Urothelium cell line (cell line): ENCODE results near the gene CEP85.
"Not testable (repeated sequence)": the region's sequence is repeated elsewhere in the genome, so short reads cannot be mapped to it uniquely, and the experiment has no call there.

Source experiments
- DNase-seq: peaks from one replicate; pipeline ENCODE4 v3.0.0; 2011; ENCODE audit warnings: low spot score, mixed read lengths
- FAIRE-seq: peaks from 2 replicates; lab custom pipeline; 2011; peaks lifted over from hg19 to GRCh38; lab: Jason Lieb, UNC

CEP85 gene

DNA sequence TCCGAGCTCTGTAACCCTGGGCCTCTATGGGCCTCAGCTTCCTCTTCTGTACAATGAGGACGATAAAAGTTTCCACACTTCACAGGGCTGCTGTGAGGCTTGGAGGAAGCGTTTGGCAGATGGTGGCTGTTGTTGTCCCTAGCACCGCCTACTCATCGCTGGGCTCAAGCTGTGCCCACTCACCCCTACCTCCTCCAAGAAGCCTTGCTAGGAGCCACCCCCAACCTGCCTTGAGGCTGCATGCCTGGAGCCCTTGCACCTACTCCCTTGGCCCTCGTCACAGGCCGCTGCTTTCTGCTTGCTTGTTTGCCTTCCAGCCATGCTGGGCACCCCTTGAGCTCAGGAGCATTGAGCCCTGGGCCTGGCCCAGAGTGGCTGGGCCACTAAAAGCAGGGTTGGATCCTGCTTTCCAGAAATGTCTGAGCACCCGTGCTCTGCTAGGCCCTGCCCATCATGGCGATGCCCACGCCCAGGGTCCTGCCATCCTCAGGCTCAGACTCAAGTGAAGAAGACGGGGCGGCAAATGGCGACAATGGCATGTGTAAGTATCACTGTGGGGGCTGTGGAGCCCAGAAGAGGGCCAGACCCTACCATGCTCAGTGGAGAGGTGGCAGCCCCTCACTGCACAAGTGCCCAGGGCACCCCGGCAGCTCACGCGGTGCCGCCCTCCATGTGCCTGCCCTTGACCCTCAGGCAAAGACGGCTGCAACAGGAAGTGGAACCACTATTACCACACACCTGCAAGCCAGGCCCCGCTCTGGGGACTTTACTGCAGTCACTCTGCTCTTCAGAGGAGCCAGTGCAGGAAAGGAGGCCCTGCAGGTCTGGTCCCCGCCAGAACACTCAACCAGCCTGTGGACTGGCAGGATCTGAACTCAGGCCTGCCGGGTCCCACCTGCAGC, 55.4 kb downstream of the CEP85 start:
- FAIRE-seq (no peak), DNase-seq (no peak)

- no peak for DNase-seq
Observed at GRCh38 chr1:26290122-26290881, 56.3 kb downstream of the CEP85 start.

GRCh38 chr1:26290882-26291261, 56.9 kb downstream of the CEP85 start:
- DNase-seq (no peak), FAIRE-seq (no peak)

More at GRCh38 chr1:26290122-26290881, 56.3 kb downstream of the CEP85 start:
- no peak for FAIRE-seq

DNA sequence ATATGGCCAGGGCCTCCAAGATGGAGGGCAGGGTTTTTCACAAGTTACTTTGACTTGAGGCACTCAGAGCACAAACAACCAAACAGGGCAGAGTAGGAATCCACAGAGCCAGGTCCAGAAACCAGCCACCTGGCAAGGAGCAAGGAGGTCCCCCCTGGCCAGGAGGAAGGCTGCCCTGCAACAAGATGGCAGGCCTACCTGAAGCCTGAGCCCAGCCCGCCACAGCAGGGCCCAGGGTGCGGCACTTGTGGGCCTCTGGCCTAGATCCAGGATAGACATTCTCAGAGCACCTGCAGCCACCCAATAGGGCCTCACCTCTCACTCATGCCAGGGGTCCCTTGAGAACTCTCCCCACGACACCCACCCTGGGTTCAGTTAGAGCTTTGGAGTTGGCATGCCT, 57.4 kb downstream of the CEP85 start:
- FAIRE-seq (no peak), DNase-seq (no peak)

GRCh38 chr1:26291939-26292338, 57.9 kb downstream of the CEP85 start:
- FAIRE-seq (no peak), DNase-seq (no peak)

GRCh38 chr1:26292735-26293134, 58.7 kb downstream of the CEP85 start:
- DNase-seq, FAIRE-seq: not testable (repeated sequence)

- DNase-seq (no peak), FAIRE-seq (no peak)
Observed at GRCh38 chr1:26293911-26294463, 60.0 kb downstream of the CEP85 start.

DNA sequence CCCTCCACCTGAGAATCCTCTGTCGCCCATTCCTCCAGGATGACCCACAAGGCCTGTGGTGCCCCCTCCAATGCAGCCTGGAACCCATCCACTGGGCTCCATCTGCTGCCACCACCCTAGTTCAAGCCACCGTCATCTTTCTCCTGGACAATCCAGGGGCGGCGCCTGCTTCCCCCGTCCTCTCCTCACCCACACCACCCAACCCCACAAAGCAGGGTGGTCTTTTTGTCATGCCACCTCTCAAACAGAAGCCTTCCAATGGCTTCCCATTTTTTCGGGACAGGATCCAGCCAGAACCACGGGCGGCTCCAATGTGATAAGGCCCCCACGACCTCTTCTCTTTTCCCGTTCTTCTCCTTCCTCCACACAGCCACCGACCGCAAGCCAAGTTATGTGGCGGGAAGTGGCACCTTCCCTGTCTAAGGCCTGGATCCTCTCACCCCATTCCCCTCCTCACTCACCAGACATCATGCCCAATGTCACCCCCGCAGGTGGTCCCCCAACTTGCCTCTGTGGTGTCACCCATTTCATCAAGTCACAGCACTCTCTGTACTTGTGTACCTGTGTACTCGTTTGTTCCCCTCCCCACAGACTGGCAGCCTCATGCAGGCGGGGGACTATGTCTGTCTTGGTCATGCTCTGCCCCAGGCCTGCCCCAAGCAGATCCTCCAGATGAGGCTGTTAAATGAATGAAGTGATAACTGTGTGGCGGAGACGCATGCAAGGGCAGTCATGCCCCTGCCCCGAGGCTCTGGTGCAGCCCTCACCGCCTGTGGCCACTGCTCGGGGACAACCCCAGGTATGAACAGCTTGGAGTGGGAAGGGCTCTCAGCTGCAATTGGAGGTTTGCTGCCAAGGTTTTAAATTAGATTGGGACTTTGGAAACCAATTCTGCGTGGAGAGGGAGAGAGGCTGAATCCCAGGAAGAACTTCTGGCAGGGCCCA, 61.5 kb downstream of the CEP85 start:
- DNase-seq, result no peak
- no peak for FAIRE-seq

DNA sequence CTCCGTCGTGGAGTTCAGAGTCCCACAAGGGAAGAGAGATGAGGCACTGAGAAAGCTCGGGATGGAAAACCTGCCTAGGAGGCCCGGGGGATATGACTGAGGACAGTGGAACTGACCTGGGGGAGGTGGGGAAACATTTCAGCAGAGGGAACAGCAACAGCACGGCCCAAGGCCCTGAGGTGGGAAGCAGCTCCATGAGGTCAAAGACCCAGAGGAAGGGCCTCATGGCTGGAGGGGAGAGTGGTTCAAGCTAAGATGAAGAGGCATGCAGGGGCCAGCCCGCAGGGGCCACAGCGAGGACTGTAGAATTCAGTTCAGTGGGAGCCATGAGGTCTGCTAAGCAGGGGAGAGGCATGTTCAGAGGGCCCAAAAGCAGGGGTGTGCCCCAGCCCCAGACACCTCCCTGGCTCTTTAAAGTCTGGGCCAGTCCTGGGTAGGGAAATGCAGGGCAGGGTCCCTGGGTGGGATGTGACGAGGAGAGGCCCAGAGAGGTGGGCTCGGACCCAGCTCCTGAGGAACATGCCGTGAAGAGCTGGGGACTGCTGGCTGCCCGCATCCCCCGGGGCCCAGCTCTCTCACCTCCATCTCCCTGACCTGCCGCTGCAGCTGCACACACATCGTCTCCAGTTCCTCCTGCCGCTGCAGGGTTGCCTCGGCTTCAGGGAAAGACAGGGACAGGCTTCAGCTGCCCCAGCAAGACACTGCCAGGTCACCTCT, 62.5 kb downstream of the CEP85 start:
- FAIRE-seq, result no peak
- DNase-seq, result no peak

DNA sequence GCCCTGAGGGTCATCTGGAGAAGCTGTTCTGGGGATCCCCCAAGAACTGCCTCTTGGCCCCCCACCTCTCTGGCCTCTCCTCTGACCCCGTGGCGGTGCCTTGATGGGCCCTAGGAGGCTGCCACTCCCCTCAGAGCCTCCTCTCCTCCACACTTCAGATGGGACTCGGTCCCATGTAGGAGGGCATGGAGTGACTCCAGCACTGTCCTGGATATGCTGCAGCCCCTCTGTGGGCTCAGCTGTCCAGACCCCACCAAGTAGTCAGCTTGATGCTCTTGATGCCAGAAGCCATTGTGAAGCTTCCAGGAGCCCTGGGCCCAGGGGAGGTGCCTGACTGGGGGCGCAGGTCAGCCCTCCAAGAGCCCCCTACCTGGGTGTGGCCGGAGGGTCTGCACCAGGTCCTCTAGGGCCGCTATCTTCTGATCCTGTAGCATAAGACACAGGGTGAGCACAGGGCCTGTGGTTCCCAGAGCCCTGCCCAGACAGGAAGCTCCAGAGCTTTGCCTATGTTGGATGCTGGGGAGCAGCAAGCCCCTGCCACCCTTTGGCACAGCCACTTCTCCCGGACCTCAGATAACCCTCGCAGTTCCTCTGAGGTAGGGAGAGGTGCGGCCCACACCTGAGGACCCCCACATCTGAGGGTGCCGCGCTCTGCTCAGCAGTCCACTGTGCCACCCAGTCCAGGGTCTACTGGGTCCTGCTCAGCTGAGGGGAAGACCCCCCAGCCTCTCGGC, 63.2 kb downstream of the CEP85 start:
- no peak for FAIRE-seq
- no peak for DNase-seq

DNA sequence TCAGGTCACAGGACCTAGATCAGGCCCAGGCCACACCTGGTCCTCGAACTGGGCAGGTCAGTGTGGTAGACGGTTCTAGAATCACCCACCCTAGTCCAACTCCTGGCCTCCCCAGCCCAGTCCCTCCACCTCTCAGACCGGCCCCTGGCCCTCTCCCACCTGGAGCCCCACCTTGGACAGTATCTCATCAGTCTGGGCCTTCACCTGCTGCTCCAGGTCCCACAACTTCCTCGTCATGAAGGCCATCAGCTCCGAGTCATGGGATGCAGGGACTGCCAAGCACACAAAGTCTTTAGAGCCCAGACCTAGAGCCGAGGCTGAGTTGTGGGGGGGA, 63.8 kb downstream of the CEP85 start:
- no peak for DNase-seq

DNA sequence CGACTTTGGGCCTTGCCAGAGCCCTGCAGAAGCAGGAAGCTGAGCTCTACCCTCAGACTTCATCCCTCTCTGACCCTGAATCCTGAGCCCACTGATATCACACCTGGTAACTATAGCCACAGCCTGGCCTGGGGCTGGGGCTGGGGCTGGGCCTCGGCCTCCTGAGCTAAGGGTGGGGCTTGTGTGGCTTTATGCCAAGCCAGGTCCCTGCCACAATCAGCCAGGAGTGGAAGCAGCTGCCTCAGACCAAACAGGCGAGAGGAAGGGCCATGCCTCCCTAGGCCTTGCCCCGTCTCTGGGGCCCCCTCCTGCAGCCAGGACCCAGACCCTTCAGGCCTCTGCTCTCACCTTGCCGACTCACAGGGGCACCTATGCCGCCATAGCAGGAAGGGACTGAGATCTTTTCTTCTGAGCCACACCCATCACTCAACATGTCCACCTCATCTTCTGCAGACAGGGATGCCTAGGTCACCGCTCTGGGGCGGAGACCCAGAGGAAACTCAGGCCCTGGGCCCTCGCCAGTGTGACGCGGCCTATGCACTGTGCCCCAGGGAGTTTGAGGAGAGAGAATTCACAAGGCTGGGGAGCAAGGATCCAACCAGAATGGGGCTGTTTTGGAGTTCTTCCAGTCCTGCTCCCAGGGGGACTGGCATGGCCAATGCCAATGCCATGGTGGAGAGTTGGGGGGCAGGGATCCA, 66.7 kb downstream of the CEP85 start:
- FAIRE-seq (no peak), DNase-seq (no peak)

More for the DNA sequence above, 63.8 kb downstream of the CEP85 start:
- FAIRE-seq, result no peak

- FAIRE-seq (no peak), DNase-seq (peak; percentile 50)
Observed at GRCh38 chr1:26302733-26303405, 68.9 kb downstream of the CEP85 start.

DNA sequence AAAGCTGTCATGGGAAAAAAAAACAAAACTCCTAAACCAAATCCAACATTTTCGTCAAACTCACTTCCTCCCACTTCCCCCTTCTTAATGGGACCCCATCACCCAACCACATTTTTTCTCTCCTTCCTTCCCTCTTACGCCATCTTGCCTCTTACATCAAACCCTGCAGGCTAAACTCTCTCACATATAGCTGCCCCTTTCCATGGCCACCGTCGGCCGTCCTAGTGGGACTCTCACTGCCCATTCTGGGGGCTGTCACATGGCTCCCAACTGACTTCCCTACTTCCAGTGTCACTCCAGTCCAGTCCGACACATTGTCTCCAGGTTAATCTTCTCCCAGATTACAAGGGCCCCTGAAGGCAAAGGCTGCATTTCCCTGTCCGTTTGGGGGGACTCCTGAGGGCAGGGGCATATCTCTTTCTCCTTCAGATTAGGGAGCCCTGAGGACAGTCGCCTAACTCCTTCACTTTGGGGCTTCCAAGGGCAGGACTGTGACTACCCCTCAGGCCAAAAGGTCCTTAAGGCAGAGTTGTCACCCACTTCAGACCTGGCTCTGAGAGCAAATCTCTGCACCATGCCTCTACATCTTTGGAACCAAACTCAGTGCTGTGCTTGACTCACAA, 71.8 kb downstream of the CEP85 start:
- no peak for FAIRE-seq
- DNase-seq, result no peak

DNA sequence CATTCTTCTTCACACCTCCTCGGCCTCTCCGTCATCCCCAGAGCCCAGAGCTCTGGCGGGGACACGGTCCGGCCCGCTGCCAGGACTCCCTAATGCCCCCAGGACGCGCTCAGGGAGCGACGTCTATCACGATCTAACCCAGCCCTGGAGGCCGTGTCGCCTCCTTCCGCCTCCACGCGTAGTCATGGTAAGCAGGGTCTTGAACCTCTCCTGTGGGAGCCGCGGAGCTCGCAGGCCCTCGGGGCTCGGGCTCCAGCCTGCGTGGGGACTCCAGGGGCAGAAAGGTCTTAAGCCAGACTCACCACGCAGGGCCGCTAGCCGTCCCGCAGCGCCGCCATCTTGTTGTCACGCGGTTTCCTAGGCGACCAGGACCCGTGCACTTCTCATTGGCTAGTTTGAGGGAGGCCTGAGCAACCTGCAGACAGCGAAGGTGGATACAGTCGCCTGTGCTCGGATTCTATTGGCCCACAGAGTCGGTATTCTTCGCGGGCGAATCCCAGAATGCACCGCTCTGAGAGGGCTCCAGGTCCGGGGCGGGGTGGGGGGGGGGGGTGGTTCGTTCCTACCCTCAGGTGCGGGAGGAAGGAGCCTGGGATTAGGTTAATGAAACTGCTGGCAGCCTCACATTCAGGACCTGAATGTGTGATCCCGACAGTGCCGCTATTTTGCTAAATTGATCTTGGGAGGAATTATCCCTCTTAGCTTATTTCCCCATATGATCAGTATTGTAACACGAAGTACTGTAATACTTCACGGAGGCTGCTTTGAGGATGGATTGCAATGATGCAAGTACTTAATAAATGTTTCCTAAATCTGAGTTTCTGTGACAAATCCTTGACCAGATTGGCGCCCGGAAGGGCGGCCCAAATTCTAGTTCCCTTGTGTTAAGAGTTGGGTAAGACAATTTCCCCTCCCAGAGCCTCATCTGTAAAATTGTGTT, 72.6 kb downstream of the CEP85 start, which contains the start of gene UBXN11:
Gene UBXN11, minus strand, starts transcription at position 347 of the 940 bp plus-strand sequence. CDS start 3,753 bp downstream, outside the sequence.
- DNase-seq (peak; percentile 99), FAIRE-seq (no peak)

GRCh38 chr1:26307363-26307781, 73.4 kb downstream of the CEP85 start:
- FAIRE-seq (no peak), DNase-seq (no peak)
